ENCODE measurements around the gene CAVIN2. TPM values are rescaled to one million over a fixed set of nuclear protein-coding genes. Genes with fewer than 3 reads are reported as not detected.
A peak's percentile ranks its signal among the peaks of the same experiment; 100 is the strongest.

Gene CAVIN2
- total RNA-seq, 1 donor from 2014 or later, result 2.2 TPM

DNA sequence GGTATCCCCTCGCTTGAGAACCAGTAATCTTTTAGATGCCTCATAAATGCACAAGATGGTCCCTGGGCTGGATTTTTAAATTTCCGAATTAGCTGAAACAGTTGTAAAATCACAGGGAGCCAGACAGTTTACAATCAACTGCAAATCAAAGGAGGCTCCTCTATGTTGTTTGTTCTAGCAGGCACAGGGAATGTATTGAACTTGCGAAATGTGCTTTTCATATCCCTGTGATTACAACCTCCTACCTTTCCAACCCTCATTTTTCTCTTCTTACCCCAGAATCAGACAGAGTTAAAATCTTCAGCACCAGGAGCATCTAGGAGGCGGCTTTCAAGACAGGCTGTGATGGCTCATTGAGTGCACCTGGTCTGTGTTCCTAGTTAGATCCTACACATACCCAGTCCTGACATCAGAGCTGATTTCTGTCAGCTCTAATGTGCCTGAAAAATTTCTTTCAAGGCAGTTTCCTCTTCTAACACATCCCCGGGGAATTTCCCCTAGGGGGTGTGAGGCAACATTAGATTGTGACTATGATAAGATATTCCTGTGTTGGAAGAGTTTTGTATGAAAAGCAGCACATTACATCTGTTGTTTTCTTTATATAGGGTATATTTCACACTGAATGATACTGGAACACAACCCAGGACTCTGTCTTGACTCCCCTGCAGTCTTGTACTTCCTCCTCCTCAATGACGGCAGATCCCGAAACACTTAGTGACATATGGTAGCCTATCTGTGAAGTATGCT lies 17.9 kb upstream of the CAVIN2 start:
- no peaks in the 10 kb centered on the region for H3K27me3 Mint-ChIP-seq (ENCODE audit: low read depth)
- no peak for TF ChIP-seq CTCF (IDR thresholded peaks at IDR 0.05)
- no peak for DNase-seq (ENCODE audit: low spot score)
- peak overlapping the region; percentile 60 for H3K27ac Mint-ChIP-seq (ENCODE audit: unreplicated experiment)
- peaks cover 2% of the 10 kb centered on the region for H3K9me3 Mint-ChIP-seq (ENCODE audit: low read depth)
- no peak overlapping the region for H3K4me3 Mint-ChIP-seq (ENCODE audit: unreplicated experiment)
- peaks cover 73% of the 10 kb centered on the region for H3K4me1 Mint-ChIP-seq (ENCODE audit: low read depth)
- no peaks in the 10 kb centered on the region for H3K36me3 Mint-ChIP-seq (ENCODE audit: low read depth)

GRCh38 chr2:191863988-191864387 lies 17.1 kb upstream of the CAVIN2 start:
- Mint-ChIP-seq H3K27me3 (ENCODE audit: low read depth) (no peaks in the 10 kb centered on the region), H3K9me3 (ENCODE audit: low read depth) (peaks cover 2% of the 10 kb centered on the region), H3K27ac (ENCODE audit: unreplicated experiment) (peak overlapping the region; percentile 45), H3K4me1 (ENCODE audit: low read depth) (peaks cover 72% of the 10 kb centered on the region), H3K36me3 (ENCODE audit: low read depth) (no peaks in the 10 kb centered on the region), H3K4me3 (ENCODE audit: unreplicated experiment) (no peak overlapping the region)
- no peak for TF ChIP-seq CTCF (IDR thresholded peaks at IDR 0.05)
- DNase-seq (ENCODE audit: low spot score), result no peak

- DNase-seq (ENCODE audit: low spot score), result no peak
- no peak for TF ChIP-seq CTCF (IDR thresholded peaks at IDR 0.05)
- Mint-ChIP-seq H3K4me3 (ENCODE audit: unreplicated experiment) (no peak overlapping the region), H3K9me3 (ENCODE audit: low read depth) (peaks cover 2% of the 10 kb centered on the region), H3K36me3 (ENCODE audit: low read depth) (no peaks in the 10 kb centered on the region), H3K27ac (ENCODE audit: unreplicated experiment) (peak overlapping the region; percentile 56), H3K27me3 (ENCODE audit: low read depth) (no peaks in the 10 kb centered on the region), H3K4me1 (ENCODE audit: low read depth) (peaks cover 69% of the 10 kb centered on the region)
Measured at GRCh38 chr2:191862156-191862775, 15.4 kb upstream of the CAVIN2 start.

DNA sequence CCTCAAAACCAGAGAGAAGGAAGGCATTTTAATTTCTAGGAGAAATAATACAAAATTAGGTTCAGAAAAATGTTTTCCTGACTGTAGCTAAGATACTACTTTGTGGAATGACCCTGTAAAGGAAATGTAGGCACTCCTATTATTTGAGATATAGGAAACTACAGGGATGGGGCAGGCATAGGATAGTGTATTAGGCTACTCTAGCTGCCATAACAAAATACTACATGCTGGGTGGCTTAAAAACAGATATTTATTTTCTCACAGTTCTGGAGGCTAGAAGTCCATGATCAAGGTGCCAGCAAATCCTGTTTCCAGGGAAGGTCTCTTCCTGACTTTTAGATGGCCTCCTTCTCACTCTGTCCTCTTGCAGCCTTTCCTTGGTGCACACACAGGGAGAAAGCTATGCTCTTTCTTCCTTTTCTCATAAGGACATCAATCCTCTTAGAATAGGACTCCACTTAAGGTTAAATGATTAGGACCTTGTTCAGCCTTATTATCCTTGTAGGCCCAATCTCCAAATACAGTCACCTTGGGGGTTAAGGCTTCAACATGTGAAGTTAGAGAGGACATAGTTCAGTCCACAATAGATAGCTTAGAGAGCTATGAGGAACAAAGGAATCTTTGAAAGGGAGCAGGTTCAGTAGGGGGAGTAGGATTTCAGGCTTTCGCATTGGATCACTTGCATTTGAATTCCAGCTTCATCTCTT lies 14.0 kb upstream of the CAVIN2 start:
- Mint-ChIP-seq H3K36me3 (ENCODE audit: low read depth) (no peaks in the 10 kb centered on the region), H3K27ac (ENCODE audit: unreplicated experiment) (no peak overlapping the region), H3K9me3 (ENCODE audit: low read depth) (peaks cover 2% of the 10 kb centered on the region), H3K27me3 (ENCODE audit: low read depth) (no peaks in the 10 kb centered on the region), H3K4me1 (ENCODE audit: low read depth) (peaks cover 55% of the 10 kb centered on the region), H3K4me3 (ENCODE audit: unreplicated experiment) (no peak overlapping the region)
- no peak for TF ChIP-seq CTCF (IDR thresholded peaks at IDR 0.05)
- DNase-seq (ENCODE audit: low spot score), result no peak

DNA sequence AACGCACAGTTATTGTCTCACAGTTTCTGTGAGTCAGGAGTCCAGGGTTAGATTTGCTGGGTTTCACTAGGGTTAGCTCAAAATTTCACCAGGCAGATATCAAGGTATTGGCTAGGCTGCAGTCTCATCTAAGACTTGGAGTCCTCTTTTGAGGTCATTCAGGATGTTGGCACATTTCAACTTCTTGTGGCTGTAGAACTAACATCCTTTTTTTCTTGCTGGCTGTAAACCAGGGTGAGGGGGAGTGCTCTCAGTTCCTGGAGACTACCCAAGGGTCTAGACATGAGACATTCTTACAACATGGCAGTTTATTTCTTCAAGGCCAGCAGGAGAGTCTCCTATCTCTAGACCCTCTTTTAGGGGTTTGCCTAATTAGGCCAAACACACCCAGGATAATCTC lies 12.8 kb upstream of the CAVIN2 start:
- peaks cover 2% of the 10 kb centered on the region for H3K9me3 Mint-ChIP-seq (ENCODE audit: low read depth)
- no peak overlapping the region for H3K4me3 Mint-ChIP-seq (ENCODE audit: unreplicated experiment)
- no peaks in the 10 kb centered on the region for H3K27me3 Mint-ChIP-seq (ENCODE audit: low read depth)
- peaks cover 44% of the 10 kb centered on the region for H3K4me1 Mint-ChIP-seq (ENCODE audit: low read depth)
- no peak for TF ChIP-seq CTCF (IDR thresholded peaks at IDR 0.05)
- no peaks in the 10 kb centered on the region for H3K36me3 Mint-ChIP-seq (ENCODE audit: low read depth)
- no peak for DNase-seq (ENCODE audit: low spot score)
- no peak overlapping the region for H3K27ac Mint-ChIP-seq (ENCODE audit: unreplicated experiment)
